HG03103 (cell line): Measurements from ENCODE around the gene ACLY.
"Not testable (repeated sequence)": the region's sequence is repeated elsewhere in the genome, so short reads cannot be mapped to it uniquely, and the experiment has no call there.

ENCODE experiments used
- ATAC-seq: cut with Tn5 transposase; IDR thresholded peaks from one replicate; pipeline ENCODE4 v1.9.1; 2021; ENCODE audit warnings: low read depth; ENCODE audit not compliant: unreplicated experiment

Gene ACLY

GRCh38 chr17:41836550-41837196 lies 82.1 kb downstream of the ACLY start:
- ATAC-seq: no peak

GRCh38 chr17:41835800-41836549 lies 82.8 kb downstream of the ACLY start, which contains the start of gene NT5C3B:
Gene NT5C3B (minus strand): TSS chr17:41836232. CDS start chr17:41836193, 39 bp downstream.
- no peak for ATAC-seq

DNA sequence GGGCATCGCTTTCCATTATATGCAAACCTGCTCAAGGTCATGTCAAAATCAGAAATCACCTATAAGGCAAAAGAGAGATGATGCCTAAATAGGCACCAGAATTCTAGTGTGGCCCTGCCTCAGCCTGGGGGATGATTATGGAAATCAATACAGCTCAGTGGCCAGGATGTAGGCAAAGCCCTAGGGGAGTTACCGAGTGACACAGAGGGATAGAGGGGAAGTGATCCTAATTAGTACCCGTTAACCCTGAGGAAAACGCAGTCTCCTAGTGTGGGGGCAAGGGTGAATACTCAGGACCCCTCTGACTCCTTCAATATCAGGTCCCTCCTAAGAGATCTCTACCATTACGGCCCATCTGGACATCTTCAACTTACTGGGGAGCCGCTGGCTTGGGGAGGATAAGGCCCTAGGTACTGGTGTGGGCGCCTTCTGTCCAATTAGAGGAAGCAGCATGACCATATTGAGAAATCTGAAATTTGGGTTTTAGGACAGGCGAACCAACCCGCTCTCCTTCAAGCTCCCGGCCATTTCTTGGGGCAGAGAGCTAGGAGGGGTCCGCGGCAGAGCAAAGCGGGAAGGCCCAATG lies 83.4 kb downstream of the ACLY start:
- ATAC-seq: no peak

DNA sequence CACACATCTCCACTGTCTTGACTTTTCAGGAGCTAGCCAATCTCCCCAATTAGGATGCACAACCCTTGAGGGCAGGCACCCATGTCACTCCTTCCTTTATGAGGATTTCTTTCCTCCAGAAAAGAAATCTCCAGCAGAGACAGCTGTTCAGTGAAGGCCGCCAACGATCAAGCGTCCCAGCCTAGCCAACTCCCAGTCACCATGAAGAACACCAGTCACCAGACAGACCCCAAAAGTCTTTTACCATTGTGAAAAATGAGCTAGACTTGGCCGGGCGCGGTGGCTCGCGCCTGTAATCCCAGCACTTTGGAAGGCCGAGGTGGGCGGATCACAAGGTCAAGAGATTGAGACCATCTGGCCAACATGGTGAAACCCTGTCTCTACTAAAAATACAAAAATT lies 88.8 kb downstream of the ACLY start:
- not testable (repeated sequence) for ATAC-seq

DNA sequence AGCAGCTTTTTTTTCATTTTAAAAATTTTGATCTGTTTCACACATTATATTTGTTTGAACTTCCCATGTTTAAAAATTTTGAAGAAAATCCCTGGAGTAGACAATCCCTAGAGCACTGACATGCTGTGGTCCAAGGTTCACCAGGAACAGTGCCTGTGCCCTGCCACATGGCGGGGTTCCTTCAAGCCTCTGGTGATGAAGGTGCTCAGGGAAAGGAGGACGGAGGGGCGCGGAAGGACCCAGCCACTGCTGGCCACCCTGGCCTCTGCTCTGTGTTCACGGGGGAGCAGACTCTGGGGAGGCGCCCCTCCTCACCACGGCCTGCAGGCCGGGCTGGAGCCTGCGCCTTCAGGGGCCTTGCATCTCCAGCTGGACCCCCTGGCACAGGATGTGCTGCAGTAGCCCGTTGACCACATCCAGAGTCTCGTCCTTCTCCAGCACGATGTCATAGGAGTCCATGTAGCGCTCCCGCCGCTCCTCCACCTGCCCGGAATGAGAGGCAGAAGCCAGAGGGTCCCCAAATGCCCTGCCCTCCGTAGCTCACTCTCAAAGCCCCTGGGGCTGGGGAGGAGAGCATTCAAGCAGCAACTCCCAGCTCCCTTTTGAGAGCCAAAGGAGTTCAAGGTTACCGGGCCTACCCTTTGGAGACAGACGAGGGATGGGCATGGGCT lies 93.4 kb downstream of the ACLY start:
- no peak for ATAC-seq

GRCh38 chr17:41824086-41824485 lies 94.7 kb downstream of the ACLY start:
- ATAC-seq: no peak

- no peak for ATAC-seq
Observed at GRCh38 chr17:41823580-41823979, 95.2 kb downstream of the ACLY start.

GRCh38 chr17:41823141-41823524 lies 95.6 kb downstream of the ACLY start:
- no peak for ATAC-seq

DNA sequence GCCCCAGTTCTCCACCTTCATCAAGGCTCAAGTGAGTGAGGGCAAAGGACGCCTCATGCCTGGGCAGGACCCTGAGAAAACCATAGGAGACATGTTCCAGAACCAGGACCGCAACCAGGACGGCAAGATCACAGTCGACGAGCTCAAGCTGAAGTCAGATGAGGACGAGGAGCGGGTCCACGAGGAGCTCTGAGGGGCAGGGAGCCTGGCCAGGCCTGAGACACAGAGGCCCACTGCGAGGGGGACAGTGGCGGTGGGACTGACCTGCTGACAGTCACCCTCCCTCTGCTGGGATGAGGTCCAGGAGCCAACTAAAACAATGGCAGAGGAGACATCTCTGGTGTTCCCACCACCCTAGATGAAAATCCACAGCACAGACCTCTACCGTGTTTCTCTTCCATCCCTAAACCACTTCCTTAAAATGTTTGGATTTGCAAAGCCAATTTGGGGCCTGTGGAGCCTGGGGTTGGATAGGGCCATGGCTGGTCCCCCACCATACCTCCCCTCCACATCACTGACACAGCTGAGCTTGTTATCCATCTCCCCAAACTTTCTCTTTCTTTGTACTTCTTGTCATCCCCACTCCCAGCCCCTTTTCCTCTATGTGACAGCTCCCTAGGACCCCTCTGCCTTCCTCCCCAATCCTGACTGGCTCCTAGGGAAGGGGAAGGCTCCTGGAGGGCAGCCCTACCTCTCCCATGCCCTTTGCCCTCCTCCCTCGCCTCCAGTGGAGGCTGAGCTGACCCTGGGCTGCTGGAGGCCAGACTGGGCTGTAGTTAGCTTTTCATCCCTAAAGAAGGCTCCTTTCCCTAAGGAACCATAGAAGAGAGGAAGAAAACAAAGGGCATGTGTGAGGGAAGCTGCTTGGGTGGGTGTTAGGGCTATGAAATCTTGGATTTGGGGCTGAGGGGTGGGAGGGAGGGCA lies 96.3 kb downstream of the ACLY start:
- ATAC-seq: no peak

DNA sequence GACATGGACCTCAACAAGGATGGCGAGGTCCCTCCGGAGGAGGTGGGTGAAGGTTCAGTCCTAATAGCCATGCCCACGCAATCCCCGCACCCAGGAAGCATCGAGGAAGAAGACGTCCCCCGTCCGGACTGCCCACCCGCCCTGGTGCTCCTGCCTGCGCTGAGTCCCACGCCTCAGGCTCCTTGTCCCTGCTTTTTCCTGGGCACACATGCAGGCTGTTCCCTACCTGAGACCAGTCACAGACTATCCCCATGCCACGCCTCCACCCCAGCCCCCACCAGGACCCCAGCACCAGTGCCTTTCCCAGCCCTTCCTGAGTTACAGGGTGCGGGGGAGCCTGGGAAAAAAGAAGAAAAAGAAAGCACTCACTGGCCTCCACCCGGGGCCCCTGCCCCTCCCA lies 97.0 kb downstream of the ACLY start:
- no peak for ATAC-seq

DNA sequence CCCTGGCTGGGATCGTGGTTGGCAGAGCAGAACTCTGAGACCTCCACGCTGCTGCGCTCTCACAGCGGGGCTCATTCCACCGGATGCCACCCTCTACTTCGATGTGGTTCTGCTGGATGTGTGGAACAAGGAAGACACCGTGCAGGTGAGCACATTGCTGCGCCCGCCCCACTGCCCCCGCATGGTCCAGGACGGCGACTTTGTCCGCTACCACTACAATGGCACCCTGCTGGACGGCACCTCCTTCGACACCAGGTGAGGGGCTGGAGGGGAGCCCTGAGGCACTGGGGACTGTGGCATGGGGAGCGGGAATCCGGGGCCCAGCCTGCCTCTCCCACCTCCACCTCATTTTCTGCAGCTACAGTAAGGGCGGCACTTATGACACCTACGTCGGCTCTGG lies 100.7 kb downstream of the ACLY start:
- ATAC-seq: no peak
